ENCODE measurements around the gene MARK1.

MARK1 gene

DNA sequence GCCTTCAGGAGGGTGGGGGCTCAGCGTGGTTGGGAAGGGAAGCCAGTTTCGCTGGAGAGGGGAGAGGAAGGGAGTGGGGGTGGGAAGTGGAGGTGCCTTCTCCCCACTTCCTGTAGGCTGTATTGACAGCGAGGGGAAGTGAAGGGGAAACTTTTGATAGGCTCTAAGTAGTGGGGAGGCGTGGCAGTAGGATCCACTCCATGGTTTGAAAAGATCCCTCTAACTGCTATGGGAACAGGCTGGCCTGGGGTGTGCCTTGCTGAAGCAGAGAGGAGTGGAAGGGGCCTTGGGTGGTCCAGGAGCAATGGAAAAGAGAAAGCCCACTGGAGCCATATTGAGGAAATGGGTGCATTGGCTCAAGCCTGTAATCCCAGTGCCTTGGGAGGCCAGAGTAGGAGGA, 182.4 kb downstream of the MARK1 start:
- DNase-seq, result no peak

DNA sequence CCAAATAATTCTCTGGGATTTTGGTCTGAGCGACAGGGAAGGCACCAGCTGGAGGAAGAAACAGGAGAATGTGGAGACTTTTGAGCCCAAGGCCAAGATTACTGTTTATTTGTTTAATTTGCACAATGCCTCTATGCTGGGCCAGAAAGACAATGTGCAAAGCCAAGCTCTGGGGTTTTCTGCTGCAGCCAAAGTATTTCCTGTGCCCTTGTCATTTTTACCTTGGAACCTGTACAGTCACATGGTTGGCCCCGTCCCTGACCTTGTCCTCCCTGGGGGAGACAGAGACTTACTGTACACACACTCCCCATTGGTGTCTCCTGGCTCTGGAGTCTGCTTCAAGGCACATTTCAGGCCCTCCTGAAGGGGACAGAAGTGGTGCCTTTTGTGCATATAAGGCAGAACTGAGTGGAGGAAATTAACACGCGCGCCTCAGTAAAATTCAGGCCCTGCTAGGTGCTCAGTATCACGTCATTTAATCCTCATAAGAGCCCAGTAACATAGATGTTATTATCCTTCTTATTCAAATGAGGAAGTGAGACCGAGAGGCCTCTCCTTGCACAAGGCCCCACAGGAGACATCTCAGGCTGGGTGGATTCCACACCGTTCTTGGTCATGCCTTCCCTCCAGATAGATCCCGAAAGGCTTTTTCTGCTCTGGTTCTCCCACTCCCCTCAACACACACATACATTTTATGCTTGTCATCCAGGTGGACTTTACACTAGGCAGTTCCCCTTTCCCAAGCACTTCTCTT, 183.3 kb downstream of the MARK1 start:
- no peak for DNase-seq
